GM19397 (cell line): ENCODE data around the gene MAP3K21.
A peak's percentile ranks its signal among the peaks of the same experiment; 100 is the strongest.

Source experiments
- ATAC-seq: cut with Tn5 transposase; IDR thresholded peaks from one replicate; pipeline ENCODE4 v1.9.1; 2021; ENCODE audit warnings: mild to moderate bottlenecking, moderate library complexity; ENCODE audit not compliant: unreplicated experiment

MAP3K21 gene

DNA sequence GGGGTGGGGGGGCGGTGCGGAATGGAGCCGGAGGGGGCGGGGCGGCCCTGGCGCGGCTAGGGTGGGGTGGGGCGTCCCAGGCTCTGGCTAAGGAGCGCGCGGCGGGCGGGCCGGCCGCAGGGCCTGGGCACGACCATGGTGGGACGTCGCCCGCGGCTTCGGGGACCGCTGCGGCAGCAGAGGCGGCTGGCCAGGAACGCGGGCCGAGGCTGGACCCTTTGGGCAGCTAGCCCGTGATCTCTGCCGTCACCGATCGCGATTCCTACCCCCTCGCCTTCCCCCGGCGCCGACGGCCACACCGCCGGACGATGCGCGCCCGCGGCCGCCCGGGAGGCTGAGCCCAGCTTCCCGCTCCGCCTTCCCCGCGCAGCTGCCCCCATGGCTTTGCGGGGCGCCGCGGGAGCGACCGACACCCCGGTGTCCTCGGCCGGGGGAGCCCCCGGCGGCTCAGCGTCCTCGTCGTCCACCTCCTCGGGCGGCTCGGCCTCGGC, at the start of gene MAP3K21:
MAP3K21 (plus strand) TSS at position 74 of the 491 bp plus-strand sequence; CDS start at position 379, 305 bp downstream.
- ATAC-seq = peak; percentile 52

GRCh38 chr1:233278631-233279030, 48.9 kb upstream of the MAP3K21 start:
- ATAC-seq = no peak

- ATAC-seq = no peak
Measured at GRCh38 chr1:233279971-233280370, 47.6 kb upstream of the MAP3K21 start.

- peak; percentile 85 for ATAC-seq
Measured at GRCh38 chr1:233281711-233282581, 45.6 kb upstream of the MAP3K21 start.

GRCh38 chr1:233282582-233282886, 45.0 kb upstream of the MAP3K21 start:
- ATAC-seq = no peak

- no peak for ATAC-seq
Measured at GRCh38 chr1:233289676-233290075, 37.8 kb upstream of the MAP3K21 start.

DNA sequence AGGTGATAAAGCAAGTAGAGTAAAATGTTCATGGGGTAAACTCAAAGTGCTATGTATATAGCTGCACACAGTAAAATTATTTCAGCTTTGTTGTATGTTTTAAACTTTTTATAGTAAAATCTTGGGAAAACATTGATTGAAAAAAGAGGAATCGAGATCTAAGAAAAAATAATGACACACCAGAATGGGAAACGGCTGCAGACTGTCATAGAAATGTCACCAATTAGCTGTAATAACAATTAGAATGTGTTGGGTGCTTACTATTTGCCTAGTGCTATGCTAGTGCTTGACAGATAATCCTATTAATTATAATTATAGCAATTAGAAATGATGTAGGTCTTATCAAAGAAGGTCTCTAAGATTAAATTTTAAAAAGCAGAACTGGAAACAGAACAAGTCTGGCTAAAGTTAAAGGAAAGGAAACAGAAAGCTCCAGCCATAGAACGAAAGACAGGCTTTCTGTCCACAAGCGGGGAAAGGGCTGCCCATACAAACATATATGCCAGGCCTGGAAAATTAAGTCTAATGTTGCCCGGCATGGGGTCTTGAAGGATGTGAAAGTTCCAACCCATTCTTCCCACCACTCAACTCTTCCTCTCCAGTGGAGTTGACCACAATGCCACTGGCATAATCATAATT, 37.0 kb upstream of the MAP3K21 start:
- no peak for ATAC-seq

DNA sequence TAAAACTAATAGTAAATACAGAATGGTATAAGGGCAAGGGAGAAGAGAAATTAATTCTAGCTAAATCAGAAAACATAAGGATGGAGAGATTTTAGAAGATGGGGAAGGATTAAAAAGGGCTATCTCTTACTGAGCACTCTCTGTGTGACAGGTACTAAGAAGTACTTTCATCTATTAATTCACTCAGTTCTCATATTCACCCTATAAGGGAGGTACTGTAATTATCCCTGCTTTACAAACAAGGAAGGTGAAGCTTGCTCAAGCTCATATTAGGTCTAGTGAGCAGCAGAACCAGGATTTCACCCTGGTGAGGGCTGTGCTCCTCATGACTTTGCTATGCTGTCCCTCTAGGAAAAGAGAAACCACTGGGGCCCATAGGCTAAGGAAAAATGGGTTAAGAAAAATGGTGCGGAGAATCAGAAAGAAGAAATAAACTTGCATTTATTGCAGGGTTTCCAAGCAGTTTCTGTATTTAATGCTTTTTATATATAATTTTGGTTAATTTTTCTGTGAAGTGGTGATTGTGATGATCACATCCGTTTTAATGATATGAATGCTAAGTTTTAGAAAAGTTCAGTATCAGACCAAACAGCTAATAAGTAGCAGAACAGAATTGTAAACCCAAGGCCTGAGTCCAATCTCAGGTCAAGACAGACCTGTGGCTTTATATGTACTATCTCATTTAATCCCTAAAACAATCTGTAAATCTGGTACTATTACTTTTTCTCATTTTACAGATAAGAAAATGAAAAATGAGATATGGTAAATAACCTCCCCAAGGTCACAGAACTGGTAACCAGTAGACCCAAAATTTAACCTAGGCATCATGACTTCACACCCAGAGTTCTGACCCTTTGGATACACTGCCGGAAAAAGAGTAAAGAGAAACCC, 33.7 kb upstream of the MAP3K21 start:
- no peak for ATAC-seq

DNA sequence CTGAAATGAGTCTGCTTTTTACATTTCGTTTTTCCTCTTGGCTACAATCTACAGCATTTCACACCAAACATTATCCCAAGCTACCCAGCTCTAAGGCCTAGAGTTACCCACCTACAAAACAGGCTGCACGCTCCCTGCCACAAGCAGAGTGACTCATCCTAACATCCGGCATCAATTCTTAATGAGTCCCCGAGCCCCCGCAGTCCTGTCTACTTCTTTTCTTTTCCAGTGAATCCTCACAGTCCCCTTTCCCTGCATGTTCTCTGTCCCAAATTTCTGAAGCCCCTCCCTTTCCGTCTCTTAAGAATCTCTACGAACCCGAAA, 32.6 kb upstream of the MAP3K21 start:
- peak; percentile 38 for ATAC-seq

DNA sequence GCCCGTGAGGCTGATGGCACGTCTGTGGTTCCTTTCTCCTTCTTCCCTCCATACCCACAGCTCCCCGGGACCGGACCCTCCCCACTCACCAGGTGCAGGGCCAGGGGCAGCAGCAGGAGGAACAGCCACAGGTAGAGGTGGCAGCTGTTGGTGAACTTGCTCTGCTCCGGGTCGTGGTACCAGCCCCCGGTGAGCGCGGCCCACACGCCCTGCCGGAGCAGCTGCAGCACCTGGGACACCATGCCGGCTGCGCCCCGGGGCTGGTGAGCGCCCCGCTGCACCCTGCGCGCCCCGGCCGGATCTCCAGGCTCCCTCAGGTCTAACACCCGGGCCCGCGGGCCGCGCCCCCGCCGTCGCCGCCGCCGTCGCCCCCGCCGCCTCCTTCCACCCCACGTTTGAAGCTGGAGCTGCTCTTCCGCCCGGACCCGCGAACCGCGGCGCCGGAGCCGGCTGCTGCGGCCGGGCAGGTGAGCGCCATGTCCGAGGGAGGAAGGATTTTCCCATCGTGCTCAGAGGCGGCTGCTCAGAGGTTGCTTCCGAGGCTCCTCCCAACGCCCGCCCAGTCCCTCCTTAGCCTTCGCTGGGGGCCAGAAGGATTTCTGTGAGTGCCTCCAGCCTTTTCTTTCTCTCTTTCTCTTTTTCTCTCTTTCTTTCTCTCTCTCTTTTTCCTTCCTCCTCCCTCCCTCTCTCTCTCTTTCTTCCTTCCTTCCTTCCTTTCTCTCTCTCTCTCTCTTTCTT, 32.1 kb upstream of the MAP3K21 start, which contains the start of gene PCNX2:
PCNX2 (minus strand) TSS at position 489 of the 738 bp plus-strand sequence; CDS start at position 242, 247 bp downstream.
- ATAC-seq = peak; percentile 94

DNA sequence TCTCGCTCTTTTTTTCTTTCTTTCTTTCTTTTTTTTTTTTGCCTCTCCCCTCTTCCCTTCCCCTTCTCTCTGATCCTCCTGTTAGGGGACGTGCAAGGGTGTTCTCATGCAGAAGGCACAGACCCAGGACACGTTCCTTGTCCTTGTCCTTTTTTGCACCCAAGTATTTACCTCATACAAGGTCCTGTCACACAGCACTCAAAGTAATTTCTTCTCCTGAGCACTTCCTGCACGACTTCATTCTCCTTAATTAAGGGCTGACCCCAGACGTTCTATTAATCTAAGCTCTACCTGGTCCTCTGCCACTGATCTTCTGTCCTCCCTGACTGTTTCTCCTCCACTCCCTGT, 31.6 kb upstream of the MAP3K21 start:
- ATAC-seq = no peak

- no peak for ATAC-seq
Measured at GRCh38 chr1:233299450-233299849, 28.1 kb upstream of the MAP3K21 start.

DNA sequence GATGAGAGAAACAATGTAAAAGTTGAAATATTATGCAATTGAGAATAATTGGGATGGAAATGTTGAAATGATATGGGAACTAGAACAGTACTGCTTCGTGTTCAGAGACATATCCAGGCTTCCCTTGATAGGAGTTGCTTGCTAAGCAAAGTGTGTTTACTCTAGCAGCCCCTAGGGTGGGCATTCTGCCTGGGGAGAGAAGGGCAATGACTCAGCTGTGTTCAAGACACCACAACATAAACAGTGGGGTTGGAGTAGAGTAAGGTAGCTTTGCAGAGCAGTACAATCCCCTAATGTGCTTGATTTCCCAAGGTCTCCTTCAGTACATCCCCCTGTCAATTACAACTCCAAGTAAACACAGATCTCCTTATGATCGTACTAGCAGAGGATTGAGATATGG, 27.2 kb upstream of the MAP3K21 start:
- no peak for ATAC-seq

DNA sequence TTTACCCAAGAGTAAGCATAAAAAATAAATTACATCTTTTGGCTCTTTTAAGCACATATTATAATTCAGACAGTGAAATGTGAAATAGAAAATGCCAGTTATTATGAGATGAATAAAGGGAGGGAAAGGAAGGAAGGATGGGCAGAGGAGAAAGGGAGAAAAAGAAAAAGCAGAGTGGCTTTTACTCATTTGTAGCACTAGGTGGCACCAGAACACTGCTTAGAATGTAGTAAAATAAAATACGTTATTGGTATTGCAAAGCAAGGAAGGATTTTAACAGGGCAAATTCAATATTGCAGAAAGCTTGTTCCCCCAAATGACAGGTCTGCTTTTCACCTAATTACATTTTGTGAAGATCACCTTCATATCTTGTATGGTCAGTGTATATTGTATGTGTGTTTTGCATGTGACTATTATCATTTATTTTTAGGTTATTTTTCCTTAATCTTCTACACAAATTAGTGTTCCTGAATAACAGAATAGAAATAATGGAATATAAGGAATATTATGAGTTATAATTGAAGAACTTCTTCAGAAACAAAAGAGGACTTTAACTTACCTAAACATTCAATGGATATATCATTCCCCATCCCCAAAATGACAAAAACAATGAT, 22.9 kb upstream of the MAP3K21 start:
- no peak for ATAC-seq

DNA sequence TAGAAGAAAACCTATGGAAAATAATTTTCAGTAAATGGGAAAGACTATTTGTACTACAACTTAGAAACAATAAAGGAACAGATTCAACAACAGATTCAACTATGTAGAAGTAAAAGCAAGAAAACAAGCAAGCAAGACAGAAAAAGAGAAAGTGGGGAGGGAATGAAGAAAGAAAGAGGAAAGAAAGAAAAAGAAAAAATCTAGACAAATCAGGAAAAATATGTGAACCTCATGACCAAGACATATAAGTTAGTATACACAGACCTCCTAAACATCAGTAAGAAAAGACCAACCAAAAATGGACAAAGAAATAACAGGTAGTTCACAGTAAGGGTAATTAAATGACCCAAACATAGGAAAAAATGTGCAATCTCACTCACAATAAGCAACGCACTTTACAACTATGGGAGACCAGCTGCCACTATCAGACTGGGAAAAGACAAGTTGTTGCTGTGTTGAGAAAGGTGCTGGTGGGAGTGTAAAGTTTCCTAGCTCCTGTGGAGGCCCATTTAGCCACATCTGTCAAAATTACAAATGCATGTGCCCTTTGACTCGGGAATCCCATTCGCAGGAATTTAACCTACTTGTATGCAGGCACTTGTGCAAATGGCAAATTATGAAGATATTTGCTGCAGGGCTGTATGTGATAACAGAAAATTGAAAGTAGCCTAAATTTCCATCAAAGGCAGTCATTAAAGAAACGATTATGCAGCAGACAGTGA, 13.9 kb upstream of the MAP3K21 start:
- no peak for ATAC-seq

- ATAC-seq = no peak
Measured at GRCh38 chr1:233315718-233316301, 11.7 kb upstream of the MAP3K21 start.

- no peak for ATAC-seq
Measured at GRCh38 chr1:233316473-233316872, 11.1 kb upstream of the MAP3K21 start.

GRCh38 chr1:233319272-233319671, 8.3 kb upstream of the MAP3K21 start:
- ATAC-seq = no peak

- no peak for ATAC-seq
Measured at GRCh38 chr1:233320023-233320422, 7.5 kb upstream of the MAP3K21 start.
